Activated naive CD4-positive, alpha-beta T cell treated with anti-CD3 and anti-CD28 coated beads, Interleukin-2, amount 10 ng/mL, durations not matched to agents 7 days and 5 days (primary cell): ENCODE measurements around the gene HNMT.
"Not testable (repeated sequence)": the region's sequence is repeated elsewhere in the genome, so short reads cannot be mapped to it uniquely, and the experiment has no call there.

ENCODE experiments used
- CTCF ChIA-PET: fragments of 350-600 bp; sonication (Branson Sonifier 250); formaldehyde crosslinking; loops from one replicate; lab custom pipeline; 2021; ENCODE audit warnings: antibody characterized with exemption; lab: Charles Lee
- DNase-seq: peaks from one replicate; pipeline ENCODE4 v3.0.0-alpha.2; 2020
- H3K27ac Mint-ChIP-seq: one replicate; pipeline ENCODE4 v1.8.0; 2021; ENCODE audit warnings: mild to moderate bottlenecking, moderate library complexity, mixed read lengths
- H3K27me3 Mint-ChIP-seq: one replicate; pipeline ENCODE4 v1.8.0; 2021; ENCODE audit warnings: mild to moderate bottlenecking, mixed read lengths
- H3K36me3 Mint-ChIP-seq: one replicate; pipeline ENCODE4 v1.8.0; 2021; ENCODE audit warnings: mixed read lengths
- H3K4me1 Mint-ChIP-seq: one replicate; pipeline ENCODE4 v1.8.0; 2021; ENCODE audit warnings: mixed read lengths
- H3K4me3 Mint-ChIP-seq: one replicate; pipeline ENCODE4 v1.8.0; 2021; ENCODE audit warnings: mild to moderate bottlenecking, moderate library complexity, mixed read lengths
- H3K9me3 Mint-ChIP-seq: one replicate; pipeline ENCODE4 v1.8.0; 2021; ENCODE audit warnings: mixed read lengths

Gene HNMT

DNA sequence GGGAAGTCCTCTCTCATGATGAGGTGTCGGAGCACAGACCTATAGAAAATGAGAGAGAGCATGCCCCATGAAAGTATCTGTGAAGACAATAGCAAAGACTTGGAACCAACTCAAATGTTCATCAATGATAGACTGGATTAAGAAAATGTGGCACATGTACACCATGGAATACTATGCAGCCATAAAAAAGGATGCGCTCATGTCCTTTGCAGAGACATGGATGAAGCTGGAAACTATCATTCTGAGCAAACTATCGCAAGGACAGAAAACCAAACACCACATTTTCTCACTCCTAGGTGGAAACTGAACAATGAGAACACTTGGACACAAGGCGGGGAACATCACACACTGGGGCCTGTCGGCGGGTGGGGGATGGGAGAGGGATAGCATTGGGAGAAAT, 79.3 kb downstream of the HNMT start:
- H3K36me3 Mint-ChIP-seq, H3K9me3 Mint-ChIP-seq, H3K4me1 Mint-ChIP-seq, H3K27ac Mint-ChIP-seq, H3K4me3 Mint-ChIP-seq, DNase-seq, CTCF ChIA-PET, H3K27me3 Mint-ChIP-seq: not testable (repeated sequence)

GRCh38 chr2:138058427-138058826, 94.2 kb downstream of the HNMT start:
- no peaks in the 10 kb centered on the region for H3K4me1 Mint-ChIP-seq
- no peak overlapping the region for H3K27ac Mint-ChIP-seq
- no peak for DNase-seq
- CTCF ChIA-PET = no interaction called here
- no peaks in the 10 kb centered on the region for H3K9me3 Mint-ChIP-seq
- H3K4me3 Mint-ChIP-seq = no peak overlapping the region
- H3K27me3 Mint-ChIP-seq = no peaks in the 10 kb centered on the region
- no peaks in the 10 kb centered on the region for H3K36me3 Mint-ChIP-seq

DNA sequence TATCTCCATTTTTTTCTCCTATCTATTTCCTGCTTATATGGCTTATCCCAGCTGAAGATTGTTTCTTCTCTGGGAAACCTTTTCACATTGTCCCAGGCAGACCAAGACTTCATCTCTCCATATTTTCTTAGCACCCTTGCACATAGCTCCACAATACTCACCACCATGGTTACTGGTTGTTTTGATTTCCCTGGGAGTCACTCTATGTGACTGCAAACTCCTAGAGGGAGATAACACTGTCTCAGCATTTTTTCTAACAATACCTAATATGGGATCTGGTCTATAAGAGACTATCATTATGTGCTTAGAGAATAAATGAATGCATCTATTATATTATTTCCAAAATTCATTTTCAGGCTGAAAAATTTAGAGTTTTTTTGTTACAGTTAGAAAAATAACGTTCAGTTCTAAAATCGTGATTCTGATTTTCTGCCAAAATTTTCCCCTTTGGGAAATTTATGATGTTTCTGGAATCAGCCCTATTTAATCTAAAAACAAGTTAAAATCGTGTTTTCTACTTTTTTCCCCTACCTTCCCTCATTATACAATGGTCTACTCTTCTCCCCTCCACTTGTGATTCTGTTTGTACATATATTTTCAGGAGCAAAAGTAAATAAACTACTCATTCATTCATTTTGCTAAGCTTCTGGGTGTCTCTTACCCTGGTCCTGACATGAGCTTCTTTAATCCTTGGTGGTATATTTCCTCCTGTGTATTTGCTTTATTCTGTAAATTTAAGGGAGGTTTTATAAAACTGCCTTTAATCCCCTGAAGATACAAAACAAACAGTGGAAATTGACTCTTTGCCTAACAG, 95.4 kb downstream of the HNMT start:
- Mint-ChIP-seq H3K4me3 (no peak overlapping the region), H3K4me1 (no peaks in the 10 kb centered on the region), H3K27me3 (no peaks in the 10 kb centered on the region), H3K9me3 (no peaks in the 10 kb centered on the region), H3K27ac (no peak overlapping the region), H3K36me3 (no peaks in the 10 kb centered on the region)
- CTCF ChIA-PET = no interaction called here
- no peak for DNase-seq

GRCh38 chr2:138060301-138060635, 96.0 kb downstream of the HNMT start:
- Mint-ChIP-seq H3K9me3 (no peaks in the 10 kb centered on the region), H3K4me1 (no peaks in the 10 kb centered on the region), H3K27me3 (no peaks in the 10 kb centered on the region), H3K4me3 (no peak overlapping the region), H3K36me3 (no peaks in the 10 kb centered on the region), H3K27ac (no peak overlapping the region)
- DNase-seq = no peak
- CTCF ChIA-PET = no interaction called here

- CTCF ChIA-PET = no interaction called here
- no peak for DNase-seq
- no peaks in the 10 kb centered on the region for H3K36me3 Mint-ChIP-seq
- no peaks in the 10 kb centered on the region for H3K9me3 Mint-ChIP-seq
- no peak overlapping the region for H3K27ac Mint-ChIP-seq
- no peak overlapping the region for H3K4me3 Mint-ChIP-seq
- no peaks in the 10 kb centered on the region for H3K27me3 Mint-ChIP-seq
- H3K4me1 Mint-ChIP-seq = no peaks in the 10 kb centered on the region
Observed at GRCh38 chr2:138061961-138062360, 97.7 kb downstream of the HNMT start.

DNA sequence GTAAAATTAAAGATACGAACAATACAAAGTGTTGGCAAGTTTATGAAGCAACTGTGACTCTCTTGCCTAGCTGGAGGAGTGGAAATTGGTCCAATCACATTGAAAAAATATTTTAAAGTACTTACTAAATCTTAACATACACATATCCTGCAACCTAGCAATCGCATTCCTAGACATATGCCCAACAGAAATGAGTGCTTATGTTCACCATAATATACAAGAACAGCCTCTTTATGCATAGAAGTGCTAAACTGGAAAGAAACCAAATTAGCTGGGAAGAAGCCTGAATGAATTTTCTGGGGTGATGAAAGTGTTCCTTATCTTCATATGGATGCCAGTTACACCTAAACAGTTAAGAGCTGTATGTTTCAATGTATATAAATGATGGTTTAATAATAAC, 98.9 kb downstream of the HNMT start:
- no peak for DNase-seq
- Mint-ChIP-seq H3K36me3 (no peaks in the 10 kb centered on the region), H3K9me3 (no peaks in the 10 kb centered on the region), H3K4me3 (no peak overlapping the region), H3K27ac (no peak overlapping the region), H3K27me3 (no peaks in the 10 kb centered on the region), H3K4me1 (no peaks in the 10 kb centered on the region)
- CTCF ChIA-PET = no interaction called here
